Activated CD4-positive, alpha-beta T cell treated with anti-CD3 and anti-CD28 coated beads, Interleukin-2, amount 50 U/mL, for 48 hours (primary cell): ENCODE measurements around the gene SNX10.

Experiments used
- DNase-seq, 2 experiments: peaks; one replicate each; pipeline ENCODE4 v3.0.0-alpha.2; 2020

SNX10 gene

DNA sequence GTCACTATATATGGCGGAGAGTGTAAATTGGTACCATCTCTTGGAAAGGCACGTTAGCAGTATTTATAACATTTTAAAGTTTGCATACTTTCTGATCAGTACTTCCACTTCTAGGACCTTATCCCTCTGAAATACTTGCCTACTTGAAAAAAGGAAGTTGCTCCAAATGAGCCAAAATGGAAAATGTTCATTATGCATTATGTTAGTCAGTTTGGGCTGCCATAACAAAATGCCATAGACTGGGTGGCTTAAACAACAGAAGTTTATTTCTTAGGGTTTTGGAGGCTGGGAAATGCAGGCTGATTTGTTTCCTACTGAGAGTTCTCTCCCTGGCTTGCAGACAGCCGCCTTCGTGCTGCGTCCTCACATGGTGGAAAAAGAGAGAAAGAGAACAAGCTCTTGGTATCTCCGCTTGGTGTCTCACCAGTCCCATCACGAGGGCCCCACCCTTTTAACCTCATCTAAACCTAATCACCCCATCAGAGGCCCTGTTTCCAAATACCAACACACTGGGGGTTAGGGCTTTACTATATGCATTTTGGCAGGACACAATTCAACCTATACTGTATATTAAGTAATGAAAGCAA, 6.9 kb downstream of the SNX10 start:
- DNase-seq = no peak

DNA sequence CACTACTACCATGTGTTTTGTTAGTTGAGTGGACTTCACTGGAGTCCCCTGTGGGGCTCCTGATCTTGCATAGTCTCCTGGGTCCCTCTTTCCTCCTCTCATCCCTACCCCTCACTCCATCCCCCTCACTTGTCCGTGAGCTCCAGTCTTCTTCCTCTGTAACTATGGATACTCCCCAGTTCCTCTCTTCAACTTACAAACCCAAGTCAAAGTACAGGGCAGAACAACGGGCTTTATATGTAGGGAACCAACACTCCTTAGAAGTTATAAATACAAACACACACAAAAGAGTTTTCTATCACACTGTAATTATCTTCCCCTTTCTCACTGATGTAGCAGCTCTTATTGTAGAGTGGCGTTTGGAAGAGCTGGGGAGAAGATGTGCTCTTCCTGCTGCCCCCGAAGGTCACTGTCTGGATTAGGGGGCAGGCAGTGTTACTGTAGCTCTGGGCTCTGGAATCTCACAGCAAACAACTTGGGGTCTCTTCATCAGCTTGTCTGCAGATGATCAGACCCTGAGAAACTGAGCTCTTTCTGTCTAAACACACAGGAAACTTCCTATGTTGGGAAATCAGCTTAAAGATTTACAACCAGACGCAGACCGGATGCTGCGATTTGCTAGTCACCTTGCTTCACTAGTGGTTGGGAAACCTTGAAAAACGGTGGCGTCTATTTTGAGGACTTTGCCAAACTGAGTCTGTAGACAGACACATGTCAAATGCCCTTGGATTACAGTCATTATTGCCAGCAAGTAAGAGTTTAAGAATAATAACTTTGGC, 13.6 kb downstream of the SNX10 start:
- peak in 1 of 2 experiments; percentile 9 for DNase-seq

DNA sequence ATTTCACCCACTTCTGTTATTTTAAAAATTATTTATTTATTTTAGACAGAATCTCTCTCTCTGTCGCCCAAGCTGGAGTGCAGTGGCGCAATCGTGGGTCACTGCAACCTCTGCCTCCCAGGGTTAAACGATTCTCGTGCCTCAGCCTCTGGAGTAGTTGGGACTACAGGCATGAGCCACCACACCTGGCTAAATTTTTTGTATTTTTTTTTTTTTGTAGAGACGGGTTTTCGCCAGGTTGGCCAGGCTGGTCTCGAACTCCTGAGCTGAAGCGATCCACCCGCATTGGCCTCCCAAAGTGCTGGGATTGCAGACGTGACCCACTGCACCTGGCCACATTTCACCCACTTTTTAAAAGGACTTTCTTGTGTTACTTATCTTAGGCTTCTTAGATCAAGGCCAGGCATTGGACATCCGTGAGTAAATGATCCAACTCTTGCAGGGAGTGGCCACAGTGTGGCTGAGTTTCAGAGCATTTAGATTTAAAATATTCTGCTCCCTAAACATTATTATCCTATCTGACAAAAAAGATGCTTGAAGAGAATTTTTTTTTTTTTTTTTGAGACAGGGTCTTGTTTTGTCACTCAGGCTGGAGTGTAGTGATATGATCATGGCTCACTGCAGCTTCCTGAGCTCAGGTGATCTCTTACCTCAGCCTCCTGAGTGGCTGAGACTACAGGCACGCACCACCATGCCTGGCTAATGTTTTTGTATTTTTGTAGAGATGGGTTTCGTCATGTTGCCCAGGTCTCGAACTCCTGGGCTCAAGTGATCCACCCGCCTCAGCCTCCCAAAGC, 14.4 kb downstream of the SNX10 start:
- no peak for DNase-seq

DNA sequence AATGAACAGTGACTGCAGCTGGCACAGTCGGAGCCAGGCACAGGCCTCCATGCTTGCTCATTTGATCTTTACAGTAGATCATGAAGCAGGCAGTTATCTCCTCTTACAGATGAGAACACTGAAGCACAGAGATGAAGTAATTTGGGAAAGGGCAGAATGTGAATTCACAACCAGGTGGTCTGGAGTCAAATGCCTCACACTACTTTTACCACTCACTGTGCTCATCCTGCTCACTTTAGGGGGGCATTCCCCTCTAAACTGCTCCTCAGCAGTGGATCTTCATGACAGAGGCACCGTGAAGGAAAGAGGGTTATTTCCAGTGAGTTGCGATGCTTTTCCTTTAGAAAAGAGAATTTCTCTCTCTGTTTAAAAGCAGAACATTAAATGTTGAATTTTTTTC, 15.1 kb downstream of the SNX10 start:
- no peak for DNase-seq

DNA sequence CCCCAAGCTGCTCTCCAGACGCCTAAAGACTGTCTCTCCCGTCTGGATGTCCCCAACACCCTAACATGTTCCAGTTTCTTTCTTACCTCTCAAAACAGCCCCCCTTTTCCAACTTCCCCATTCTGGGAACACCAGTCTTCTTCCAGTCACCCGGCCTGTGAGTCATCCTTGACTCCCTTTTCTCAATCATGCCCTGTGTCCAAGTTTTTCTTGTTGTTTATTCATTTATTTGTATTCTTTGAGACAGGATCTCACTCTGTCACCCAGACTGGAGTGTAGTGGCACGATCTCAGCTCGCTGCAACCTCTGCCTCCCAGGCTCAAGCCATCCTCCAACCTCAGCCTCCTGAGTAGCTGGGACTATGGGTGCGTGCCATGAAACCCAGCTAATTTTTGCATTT, 15.6 kb downstream of the SNX10 start:
- DNase-seq = no peak

DNA sequence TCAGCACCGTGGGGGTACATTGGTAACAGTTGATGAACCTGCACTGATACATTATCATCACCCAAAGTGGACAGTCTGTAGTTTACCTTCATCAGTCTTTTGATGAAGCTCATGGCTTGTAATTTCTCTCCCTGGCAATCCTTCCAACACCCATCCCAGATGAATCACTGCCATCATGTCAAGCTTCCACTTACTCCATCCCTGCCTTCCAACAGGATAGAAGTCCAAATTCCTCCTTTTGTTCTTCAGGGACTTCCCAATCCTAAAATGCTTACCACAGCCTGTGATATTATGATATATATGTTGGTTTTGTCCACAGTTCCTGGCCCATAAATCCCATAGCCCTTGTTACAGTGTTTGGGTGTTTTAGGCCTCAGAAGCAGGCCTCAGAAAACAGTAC, 16.1 kb downstream of the SNX10 start:
- DNase-seq = no peak

DNA sequence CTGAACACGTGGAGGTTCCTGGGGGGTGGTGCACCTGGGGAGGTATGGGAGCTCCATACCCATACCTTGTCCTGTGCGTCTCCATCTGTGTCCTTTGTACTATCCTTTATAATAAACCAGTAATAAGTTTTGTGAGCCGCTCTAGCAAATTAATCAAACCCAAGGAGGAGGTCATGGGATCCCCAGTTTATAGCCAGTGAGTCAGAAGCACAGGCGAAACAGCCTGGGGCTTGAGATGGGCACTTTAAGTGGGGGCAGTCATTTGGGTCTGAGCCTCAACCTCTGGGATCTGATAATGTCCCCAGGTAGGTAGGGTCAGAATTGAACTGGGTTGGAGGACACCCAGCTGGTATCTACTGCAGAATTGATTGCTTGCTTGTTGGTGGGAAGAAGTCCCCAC, 16.9 kb downstream of the SNX10 start:
- no peak for DNase-seq

DNA sequence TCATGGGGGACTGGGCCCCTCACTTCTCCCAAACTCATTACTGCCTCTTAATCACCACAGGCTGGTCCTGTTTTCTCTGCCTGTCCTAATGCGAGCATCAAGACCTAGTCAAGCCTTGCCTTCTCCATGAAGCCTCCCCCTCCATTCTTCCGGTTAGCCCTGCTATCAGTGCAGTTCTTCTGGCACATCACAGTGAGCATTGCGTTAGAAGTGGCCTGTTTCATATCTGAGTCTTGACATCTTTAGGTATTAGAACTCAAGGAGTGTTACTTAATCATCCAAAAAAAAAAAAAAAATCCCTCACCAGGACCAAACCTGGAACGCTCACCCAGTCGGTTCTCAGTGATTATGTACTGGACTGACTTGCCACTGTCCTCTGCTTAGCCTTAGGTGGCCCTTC, 17.4 kb downstream of the SNX10 start:
- no peak for DNase-seq

DNA sequence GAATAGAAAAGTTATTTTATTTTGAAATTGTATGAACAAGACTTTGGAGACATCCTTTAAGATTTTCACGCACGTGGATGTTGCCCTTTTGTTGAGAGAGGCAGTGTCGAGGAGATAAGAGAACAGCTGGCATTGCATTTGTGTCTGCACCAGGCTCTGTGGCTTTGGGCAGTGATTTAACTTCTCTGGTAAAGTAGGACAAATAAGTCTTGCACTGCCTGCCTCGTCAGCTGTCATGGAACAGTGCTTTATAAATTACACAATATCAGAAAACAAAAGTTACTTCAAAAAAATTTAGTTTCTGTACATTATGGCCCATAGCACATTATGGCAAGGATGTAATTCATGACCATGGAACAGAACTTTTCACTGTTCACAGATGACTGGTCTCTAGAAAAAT, 20.1 kb downstream of the SNX10 start:
- no peak for DNase-seq

DNA sequence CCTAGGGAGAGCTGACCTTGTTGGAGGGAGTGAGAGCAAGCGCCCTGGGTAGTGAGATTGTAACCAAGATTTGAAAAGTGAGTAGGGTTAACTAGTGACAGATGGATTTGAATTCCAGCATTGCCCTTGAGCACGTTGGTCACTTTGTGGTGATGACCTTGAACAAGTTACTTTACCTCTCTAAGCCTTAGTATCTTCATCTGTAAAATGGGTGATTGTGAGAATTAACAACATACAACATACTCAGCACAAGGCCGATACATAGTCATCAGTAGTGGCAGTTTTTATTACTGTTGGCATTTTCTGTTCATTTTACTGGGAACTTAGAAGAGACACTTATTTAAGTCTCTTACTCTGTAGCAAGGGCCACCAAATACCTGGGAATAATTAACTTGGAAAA, 25.5 kb downstream of the SNX10 start:
- DNase-seq = no peak

DNA sequence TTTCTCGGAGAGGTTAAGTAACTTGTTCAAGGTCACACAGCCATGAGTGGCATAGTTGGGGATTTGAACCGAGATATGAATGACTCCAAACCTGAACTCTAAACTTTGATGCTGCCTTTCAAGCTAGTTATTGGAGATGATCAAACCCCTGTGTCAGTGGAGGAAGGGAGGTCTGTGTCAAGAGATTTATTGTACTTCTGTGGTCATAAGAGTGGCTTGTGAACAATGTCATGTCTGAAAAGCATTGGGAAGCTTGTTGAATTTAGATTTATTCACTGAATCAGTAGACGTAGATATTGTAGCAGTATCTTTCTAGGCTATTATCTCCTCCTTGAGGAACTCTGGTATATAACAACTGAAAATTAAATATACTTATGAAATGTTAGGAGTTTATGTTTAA, 27.3 kb downstream of the SNX10 start:
- no peak for DNase-seq

DNA sequence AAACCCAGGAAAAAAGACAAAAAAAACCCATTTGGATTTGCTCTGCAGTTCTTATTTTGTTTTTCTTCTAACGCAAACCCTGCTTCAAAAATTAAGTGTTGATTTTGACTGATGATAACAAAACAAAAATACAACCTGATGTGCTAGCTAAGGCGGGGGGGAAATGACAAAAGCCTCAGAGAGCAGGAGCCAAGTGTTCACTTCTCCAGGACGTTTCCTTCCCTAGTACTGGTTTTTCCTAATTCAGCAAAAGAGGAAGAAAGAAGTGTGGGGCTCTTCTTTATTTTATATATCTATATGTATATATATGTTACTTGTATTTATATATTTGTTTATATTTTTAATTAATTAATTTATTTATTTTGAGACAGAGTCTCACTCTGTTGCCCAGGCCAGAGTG, 28.0 kb downstream of the SNX10 start:
- no peak for DNase-seq

DNA sequence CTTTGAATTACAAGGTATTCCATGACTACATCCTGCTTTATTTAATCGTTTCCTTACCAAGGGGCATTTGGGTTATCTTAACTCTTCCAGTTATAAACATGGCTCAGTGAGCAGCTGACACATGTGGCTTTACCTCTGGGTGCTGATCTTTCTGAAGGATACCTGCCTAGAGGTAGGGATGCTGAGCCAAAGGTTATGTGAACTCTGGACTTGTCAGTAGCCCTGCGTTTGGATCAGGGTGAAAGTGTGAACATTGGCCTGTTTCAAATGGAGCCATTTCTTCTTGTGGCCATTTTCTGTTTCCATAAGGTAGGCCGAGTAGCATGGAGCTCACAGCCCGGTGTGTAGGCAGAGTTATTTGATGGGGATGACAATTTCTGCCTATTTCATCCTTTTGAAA, 29.2 kb downstream of the SNX10 start:
- no peak for DNase-seq

DNA sequence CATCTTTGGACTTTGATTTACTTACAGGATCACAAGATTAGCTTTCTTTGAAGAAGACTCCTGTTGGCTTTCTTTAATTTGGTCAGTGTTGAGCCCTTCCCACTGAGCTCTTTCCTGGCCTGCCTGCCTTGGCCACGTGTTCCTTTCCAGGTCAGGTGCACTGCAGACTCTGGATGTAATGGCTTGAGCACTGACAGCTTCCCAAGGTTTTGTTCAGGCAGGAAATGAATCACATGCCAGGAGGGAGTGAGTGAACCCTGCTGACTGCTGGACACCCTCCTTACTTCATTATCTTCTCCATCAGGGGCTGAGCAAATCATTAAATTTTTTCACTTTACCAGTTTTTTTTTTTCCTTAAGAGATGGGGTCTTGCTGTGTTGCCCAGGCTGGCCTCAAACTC, 29.8 kb downstream of the SNX10 start:
- no peak for DNase-seq

DNA sequence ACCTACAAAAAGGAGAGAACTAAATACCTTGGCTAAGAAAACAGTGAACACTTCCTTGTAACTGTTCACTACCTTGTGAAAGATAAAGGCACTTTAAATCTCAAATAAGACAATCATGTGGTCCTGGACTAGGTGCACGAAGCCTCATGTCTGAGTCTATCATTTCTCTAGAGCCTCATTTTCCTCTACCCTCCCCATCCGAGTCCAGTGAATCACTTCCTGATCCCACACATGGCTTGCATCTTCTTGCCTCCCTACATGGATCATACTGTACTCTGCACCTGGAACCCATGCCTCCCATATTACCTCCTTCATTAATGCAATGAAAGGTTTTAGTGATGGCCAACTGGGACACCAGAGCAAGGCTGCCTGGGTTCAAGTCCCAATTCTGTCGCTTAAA, 34.5 kb downstream of the SNX10 start:
- no peak for DNase-seq

DNA sequence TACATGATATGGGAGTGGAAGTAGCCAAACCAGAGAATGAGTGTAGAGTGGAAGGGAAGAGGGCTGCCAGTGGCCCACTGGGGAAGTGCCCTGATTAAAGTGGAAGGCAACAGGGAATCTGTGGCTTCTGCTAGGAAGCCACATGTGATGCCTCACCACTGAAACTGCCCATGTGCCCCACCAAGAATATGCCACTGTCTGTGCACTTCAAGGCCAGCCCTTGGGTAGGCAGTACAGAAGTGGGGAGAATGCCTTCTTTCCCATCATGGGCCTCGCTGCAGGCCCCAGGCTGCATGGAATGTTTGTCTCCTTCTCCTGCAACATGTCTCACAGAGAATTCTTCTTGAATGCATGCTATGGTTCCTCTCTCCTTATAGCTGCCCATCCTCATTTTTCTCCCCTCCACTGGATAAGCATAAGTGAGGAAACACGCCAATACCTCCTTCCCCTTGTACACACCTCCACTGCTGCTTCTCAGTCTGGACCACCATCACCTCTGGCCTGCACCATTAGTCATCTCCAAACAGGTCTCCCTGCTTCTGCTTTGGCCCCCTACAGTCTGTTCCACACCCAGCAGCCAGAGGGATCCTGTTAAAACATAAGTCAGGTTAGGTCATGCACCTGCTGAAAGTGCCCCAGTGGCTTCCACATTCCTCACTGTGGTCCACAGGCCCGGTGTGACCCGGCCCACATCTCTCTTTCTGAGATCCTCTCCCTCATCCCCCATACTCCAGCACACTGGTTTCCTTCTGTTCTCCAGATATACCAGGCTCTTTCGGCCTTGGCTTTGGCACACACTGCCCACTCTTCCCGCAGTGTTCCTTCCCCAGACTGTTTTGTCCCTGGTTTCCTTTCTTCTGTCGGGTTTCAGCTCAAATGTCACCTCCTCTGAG, 37.1 kb downstream of the SNX10 start:
- no peak for DNase-seq

DNA sequence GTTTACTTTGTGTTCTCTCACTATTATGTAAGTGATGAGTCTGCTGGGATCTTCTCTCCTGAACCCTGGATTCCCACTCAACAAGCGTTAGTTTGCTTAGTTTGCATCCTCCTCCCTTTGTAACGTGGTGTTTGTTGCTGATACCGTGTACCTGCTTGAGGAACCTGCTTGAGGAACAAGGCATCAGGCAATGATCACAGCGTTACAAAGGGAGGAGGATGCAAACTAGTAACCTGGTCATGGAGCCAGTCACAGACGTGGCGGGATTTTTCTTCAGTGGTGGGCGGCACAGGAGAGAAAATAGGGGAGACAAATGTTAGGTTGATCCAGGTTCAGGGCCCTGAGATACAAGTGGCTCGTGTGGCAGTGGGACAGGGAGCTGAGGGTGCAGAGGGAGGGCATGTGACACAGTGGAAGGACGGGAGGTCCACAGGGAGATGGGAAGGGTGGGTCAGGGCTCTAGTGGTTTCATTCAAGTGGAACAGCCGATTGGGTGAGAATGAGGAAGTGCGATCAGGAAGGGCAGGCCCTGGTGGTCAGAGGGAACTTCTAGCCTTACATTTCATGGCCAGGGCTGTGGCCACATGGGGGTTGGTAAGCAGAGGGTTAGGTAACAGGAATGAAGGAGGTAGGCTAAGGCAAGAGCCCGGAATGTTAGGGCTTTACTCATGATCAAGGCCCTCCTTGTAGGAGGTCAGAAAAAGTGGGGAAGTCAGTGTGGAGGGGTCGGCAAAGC, 38.0 kb downstream of the SNX10 start:
- DNase-seq = no peak

DNA sequence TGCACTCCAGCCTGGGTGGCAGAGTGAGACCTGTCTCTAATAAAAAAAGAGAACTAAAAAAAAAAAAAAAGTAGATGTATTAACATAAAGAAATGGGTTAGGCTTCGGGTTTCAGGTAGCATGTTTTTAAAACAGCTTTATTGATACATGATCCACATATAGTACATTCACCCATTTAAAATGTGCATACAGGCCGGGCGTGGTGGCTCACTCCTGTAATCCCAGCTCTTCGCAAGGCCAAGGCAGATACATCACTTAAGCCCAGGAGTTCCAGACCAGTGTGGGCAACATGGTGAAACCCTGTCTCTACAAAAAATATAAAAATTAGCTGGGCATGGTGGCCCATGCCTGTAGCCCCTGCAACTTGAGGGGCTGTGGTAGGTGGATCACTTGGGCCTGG, 39.5 kb downstream of the SNX10 start:
- DNase-seq = no peak

DNA sequence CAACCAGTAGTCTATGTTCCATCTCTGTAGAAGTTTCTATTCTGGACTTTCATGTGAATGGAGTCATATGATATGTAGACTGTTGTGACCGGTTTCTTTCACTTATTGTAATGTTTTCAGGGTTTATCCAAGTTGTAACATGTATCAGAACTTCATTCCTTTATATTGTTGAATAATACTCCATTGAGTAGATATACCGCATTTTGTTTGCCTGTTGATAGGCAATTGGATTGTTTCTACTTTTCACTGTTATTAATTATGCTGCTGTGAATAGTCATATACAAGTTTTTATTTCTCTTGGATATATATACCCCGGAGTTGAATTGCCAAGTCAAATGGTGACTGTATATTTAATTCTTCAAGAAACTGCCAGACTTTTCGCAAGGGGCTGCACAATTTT, 40.1 kb downstream of the SNX10 start:
- DNase-seq = no peak

DNA sequence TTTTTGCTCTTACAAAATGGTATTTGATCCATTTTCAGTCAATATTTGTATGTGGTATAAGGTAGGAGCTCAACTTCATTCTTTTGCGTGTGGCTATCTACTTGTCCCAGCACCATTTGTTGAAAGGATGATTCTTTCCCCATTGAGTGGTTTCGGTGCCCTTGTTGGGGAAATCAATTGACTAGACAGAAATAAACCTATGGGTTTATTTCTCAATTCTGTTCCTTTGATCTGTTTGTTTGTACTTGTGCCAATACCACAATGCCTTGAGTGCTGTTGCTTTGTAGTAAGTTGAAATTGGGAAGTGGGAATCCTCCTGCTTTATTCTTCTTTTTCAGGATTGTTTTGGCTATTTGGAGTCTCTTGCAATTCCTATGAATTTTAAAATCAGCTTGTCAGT, 41.0 kb downstream of the SNX10 start:
- no peak for DNase-seq

DNA sequence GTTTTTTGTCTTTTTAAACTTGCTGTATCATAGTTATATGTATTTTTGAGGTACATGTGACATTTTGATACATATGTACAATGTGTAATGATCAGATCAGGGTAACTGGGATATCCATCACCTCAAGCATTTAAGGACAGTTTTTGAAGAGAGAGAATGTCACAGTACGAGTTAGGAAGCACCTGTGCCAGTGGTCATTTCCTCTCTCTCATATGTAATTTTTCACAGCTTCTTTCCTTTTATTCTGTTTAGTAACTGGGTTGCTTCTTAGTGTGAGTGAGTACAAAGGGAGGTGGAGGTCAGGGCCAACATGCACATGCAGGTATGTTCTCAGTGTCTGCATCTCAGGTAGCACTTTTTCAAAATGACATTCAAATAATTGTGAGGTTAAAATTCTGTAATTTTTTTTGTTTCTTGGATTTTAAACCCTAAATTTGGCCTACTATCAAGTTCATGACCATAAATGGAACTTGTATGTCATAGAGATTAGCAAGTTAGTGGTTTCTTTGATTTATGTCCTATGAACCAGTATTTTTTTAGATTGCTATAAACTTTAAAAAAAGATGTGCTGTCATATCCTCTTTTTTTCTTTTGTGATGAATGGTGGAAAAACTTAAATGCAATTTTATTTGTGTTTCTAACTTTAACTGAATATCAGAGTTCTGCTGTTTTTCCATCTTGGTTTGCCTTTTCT, 42.7 kb downstream of the SNX10 start:
- DNase-seq = no peak
